ENCODE results near the gene QKI.
A peak's percentile ranks its signal among the peaks of the same experiment; 100 is the strongest.
"Not testable (repeated sequence)": the region's sequence is repeated elsewhere in the genome, so short reads cannot be mapped to it uniquely, and the experiment has no call there.

Gene QKI

DNA sequence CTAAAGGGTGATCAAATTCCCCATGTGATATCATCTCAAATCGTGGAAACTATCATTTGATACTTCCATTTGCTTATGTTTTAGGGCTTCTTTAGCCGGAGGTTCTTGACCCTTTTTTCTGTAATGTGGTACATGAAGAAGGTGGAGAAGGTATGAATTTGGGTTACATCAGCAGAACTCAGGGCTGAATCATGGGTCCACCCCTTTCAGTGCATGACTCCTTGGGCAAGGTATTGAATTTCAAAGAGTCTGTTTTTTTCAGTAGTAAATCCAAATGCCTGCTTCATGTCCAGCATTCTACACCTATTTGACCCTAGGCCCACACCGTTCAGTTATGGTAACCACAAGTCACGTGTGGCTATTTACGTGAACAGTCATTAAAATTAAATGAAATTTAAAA is 30.6 kb upstream of the QKI start:
- TF ChIP-seq, protein P1, sequence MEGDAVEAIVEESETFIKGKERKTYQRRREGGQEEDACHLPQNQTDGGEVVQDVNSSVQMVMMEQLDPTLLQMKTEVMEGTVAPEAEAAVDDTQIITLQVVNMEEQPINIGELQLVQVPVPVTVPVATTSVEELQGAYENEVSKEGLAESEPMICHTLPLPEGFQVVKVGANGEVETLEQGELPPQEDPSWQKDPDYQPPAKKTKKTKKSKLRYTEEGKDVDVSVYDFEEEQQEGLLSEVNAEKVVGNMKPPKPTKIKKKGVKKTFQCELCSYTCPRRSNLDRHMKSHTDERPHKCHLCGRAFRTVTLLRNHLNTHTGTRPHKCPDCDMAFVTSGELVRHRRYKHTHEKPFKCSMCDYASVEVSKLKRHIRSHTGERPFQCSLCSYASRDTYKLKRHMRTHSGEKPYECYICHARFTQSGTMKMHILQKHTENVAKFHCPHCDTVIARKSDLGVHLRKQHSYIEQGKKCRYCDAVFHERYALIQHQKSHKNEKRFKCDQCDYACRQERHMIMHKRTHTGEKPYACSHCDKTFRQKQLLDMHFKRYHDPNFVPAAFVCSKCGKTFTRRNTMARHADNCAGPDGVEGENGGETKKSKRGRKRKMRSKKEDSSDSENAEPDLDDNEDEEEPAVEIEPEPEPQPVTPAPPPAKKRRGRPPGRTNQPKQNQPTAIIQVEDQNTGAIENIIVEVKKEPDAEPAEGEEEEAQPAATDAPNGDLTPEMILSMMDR (conservative IDR thresholded peaks at IDR 0.05; ENCODE audit: low read depth, low read length), result no peak
- DNase-seq (ENCODE audit: low read depth), result peak; percentile 57
- H3K4me3 ChIP-seq (ENCODE audit: low read depth, low read length), result no peak overlapping the region

DNA sequence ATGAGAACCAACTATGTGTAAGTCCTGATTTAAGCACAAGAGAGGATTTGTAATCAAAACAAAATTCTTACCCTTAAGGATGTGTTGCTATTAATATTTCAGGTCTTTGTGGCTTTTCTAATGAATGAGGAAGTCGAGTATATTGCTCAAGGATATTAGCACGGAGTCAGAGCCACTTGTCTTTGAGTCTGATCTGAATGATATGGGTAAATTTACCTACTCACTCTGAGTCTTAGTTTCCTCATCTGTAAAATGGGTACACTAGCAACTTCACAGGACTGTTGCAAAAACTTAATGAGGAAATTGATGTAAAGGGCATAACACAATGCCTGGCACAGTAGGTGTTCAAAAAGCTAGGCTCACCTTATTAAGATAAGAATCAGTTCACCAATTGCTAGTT is 30.0 kb upstream of the QKI start:
- DNase-seq (ENCODE audit: low read depth), result no peak
- TF ChIP-seq, protein P1 (conservative IDR thresholded peaks at IDR 0.05; ENCODE audit: low read depth, low read length), result no peak
- H3K4me3 ChIP-seq (ENCODE audit: low read depth, low read length), result no peak overlapping the region

DNA sequence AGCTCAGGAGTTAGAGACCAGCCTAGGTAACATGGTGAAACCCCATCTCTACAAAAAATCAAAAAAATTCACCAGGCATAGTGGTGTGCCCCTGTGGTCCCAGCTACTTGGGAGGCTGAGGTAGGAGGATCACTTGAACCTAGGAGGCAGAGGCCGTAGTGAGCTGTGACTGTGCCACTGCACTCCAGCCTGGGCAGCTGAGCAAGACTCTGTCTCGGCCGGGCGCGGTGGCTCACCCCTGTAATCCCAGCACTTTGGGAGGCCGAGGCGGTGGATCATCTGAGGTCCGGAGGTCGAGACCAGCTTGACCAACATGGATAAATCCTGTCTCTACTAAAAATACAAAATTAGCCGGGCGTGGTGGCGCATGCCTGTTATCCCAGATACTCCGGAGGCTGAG is 29.0 kb upstream of the QKI start:
- not testable (repeated sequence) for DNase-seq (ENCODE audit: low read depth); H3K4me3 ChIP-seq (ENCODE audit: low read depth, low read length)

DNA sequence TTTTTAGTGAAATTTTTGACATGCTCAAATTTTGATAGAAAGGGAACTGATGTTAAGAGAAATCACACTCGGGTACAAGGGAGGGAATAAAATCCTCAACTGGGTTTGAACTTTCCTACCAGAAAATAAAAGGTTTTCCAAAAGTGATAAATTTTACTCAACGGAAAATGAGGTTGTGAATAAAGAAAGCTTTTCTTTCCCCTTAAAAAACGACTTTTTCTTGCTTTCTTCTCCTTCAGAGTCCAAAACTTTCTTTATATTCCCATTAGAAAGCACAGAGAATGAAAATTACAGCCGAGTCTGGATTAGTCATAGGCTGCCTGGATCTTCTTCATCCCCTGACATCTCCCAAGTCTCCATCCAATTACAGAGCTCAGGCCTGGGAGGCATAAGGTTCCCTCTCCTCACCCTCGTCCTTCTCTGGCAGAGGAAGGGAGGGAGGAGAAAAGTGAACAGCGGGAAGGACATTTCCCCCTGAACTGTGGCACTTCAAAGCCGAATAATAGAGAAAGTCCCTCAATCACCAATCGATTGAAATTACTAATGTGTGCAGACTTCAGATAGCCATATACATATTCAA is 28.1 kb upstream of the QKI start:
- DNase-seq (ENCODE audit: low read depth), result no peak
- no peak overlapping the region for H3K4me3 ChIP-seq (ENCODE audit: low read depth, low read length)
- TF ChIP-seq, protein P1 (conservative IDR thresholded peaks at IDR 0.05; ENCODE audit: low read depth, low read length), result no peak

DNA sequence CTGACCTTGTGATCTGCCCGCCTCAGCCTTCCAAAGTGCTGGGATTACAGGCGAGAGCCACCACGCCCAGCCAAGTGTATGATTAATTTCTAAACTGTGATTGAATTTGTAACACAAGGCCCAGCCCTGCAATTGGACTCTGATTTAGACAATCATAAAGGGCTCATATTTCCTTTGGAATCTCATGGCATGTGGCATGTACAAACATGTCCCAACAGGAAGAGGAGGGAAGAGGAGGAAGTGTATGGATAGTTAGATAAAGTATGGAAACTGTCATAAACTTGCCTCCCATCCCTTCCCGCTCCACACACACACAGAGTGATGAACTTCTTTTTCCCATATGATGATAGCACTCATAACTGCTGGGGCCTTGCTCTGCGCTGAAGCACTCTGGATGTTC is 27.2 kb upstream of the QKI start:
- TF ChIP-seq, protein P1 (conservative IDR thresholded peaks at IDR 0.05; ENCODE audit: low read depth, low read length), result no peak
- no peak for DNase-seq (ENCODE audit: low read depth)
- no peak overlapping the region for H3K4me3 ChIP-seq (ENCODE audit: low read depth, low read length)

DNA sequence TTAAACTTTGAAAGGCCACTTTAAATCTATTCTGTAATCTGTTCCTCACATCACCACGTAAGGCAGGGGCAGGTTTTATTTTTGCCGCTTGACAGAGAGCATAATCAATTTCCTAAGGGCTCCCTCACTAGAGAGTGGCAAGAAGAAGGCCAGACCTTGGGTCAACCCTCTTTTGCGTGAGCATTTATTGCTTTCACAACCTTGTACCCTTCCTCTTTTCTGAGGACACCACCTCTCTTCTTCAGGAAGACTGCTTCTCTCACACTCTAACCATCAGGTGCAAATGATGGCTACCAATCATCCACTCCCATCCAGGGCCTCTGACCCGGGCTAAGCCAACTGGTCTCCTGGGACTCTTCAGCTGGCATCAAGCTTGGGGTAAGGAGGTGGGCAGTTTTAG is 25.2 kb upstream of the QKI start:
- DNase-seq (ENCODE audit: low read depth), result no peak
- TF ChIP-seq, protein P1 (conservative IDR thresholded peaks at IDR 0.05; ENCODE audit: low read depth, low read length), result no peak
- no peak overlapping the region for H3K4me3 ChIP-seq (ENCODE audit: low read depth, low read length)

DNA sequence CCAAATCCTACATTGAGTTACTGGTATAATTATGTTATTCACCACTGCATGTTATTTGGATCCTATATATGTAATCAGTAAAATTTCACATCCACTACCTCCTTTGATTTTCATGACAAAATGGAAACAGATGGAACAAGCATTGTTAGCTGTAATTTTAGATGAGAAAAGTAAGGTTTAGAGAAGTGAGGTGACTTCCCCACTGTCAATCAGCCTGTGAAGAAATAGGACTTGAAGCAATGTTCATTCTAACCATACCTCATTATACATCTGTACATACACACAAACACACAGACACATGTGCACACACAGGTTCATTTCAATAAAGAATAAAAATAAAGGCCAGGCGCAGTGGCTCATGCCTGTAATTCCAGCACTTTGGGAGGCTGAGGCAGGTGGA is 23.7 kb upstream of the QKI start:
- TF ChIP-seq, protein P1 (conservative IDR thresholded peaks at IDR 0.05; ENCODE audit: low read depth, low read length), result no peak
- H3K4me3 ChIP-seq (ENCODE audit: low read depth, low read length), result no peak overlapping the region
- no peak for DNase-seq (ENCODE audit: low read depth)

All from choroid plexus epithelial cell (primary cell).